GM21390 (cell line): Measurements from ENCODE around the gene FRY.
A peak's percentile ranks its signal among the peaks of the same experiment; 100 is the strongest.

Experiments used
- ATAC-seq: cut with Tn5 transposase; IDR thresholded peaks from one replicate; pipeline ENCODE4 v1.9.1; 2021; ENCODE audit not compliant: unreplicated experiment

The FRY gene

GRCh38 chr13:32298695-32299094, 267.1 kb downstream of the FRY start:
- ATAC-seq: no peak

DNA sequence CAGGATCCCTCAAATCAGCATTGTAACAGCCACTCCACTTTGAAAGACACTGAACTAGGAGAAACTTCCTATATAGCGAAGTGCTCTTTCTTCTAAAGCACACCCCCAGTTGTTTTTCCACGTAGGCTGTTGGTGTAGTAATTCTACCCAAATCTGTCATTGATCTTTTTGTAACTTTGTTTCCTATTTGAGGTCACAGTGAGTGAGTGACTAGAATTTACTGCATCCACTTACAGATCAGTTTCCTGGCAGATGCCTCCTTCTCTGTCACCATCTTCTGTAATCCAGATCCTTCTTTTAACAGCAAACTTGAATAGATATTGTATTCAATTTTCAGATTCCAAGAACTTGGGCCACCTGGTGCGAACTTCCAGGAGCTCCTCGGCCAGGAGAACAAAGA, 268.3 kb downstream of the FRY start:
- no peak for ATAC-seq

DNA sequence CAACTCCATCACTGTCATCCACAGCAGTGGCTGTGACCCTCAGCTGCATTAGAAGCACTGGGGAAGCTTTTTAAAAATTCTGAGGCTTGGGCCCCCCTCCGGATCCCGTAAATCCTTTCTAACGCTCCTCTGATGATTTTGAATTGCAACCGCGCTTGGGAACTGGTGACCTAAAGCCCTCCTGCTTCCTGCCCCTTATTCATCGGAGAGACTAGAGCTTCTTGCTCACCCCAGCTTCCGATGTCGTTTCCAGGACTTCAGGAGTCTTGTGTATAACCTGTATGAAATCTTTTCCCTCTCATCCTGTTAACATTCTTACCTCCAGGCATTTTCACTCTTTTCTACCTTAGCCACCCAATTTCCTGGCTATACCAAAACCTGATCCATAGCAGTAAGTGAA, 268.8 kb downstream of the FRY start:
- ATAC-seq: no peak

GRCh38 chr13:32300920-32301319, 269.3 kb downstream of the FRY start:
- no peak for ATAC-seq

DNA sequence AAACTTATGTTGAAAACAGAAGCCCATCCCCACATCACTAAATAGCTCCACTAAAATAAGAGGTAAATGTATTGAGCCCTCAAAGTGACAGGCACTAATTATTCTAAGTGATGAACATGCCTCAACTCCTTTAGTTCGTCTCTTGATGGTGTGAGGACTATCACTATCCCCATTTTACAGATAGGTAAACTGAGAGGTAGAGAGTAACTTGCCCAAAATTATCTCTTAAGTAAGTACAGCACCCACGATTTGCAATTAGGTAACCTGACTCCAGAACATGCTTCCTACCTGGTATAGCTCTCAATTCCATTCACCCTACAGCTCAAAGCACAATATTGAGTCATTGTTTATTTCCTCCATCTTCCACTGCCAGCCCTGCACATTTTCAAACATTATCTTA, 270.9 kb downstream of the FRY start:
- ATAC-seq: no peak

GRCh38 chr13:32305646-32306045, 274.1 kb downstream of the FRY start:
- ATAC-seq: no peak

DNA sequence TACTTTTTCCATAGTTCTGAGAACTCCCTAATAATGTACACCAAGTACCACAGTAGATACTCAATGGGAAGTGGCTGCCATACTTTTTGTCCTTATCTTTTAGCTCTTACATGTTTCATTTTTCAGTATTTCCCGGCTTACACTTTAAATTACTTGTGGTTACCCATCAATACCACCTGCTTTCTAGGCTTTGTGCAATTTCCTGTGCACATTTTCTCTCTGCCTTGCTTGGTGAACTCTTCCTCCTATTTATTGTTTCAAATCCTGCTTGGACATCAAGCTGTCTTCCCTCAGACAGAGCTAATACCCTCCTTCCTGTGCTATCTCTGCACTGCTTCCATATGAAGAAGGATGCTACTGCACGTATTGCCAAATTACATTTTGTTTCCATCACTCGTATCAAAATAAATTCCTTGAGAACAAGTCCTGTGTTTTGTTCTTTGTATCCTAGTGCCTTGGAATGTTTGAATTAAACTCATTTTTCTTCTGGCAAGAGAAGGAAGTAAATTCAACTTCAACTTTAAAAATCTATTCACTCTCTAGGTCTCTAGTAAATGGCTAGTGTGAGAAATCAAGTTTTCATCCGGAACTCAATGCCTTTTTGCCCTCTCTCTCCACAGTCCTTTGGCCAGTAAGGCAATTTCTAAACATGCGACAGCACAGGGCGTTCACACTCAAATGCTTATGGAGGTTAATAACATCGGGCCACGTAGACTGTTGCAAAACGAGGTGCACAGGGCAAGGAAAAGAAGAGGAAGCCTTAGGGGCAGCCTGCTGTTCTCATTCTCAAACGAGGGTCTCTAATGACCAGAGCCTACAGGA, 277.9 kb downstream of the FRY start:
- peak; percentile 31 for ATAC-seq

- ATAC-seq: peak; percentile 68
These were observed 278.6 kb downstream of the FRY start for GRCh38 chr13:32310134-32310706.

- no peak for ATAC-seq
These were observed 279.8 kb downstream of the FRY start for GRCh38 chr13:32311188-32311897.

DNA sequence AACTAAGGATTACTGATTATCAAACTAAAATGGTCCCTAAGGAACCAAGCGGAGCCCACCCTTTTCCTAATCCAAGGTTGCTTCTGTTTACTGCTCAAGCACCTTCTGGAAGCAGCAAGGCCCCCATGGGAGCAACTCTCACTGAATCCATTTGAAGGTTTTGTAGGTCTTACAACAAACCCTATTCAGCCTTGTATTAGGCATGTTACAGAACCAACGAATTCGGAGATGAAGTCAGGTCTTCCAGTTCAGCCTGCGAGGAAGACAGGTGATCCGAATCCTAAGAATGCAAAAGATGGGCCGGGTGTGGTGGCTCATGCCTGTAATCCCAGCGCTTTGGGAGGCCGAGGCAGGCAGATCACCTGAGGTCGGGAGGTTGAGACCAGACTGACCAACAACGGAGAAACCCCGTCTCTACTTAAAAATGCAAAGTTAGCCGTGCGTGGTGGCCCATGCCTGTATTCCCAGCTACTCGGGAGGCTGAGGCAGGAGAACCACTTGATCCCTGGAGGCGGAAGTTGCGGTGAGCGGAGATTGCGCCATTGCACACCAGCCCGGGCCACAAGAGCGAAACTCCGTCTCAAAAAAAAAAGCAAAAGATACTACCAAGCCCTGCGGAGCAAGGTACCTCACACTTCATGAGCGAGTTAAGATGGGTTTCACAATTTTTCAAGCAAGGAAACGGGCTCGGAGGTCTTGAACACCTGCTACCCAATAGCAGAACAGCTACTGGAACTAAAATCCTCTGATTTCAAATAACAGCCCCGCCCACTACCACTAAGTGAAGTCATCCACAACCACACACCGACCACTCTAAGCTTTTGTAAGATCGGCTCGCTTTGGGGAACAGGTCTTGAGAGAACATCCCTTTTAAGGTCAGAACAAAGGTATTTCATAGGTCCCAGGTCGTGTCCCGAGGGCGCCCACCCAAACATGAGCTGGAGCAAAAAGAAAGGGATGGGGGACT, 283.0 kb downstream of the FRY start:
- ATAC-seq: peak; percentile 13

DNA sequence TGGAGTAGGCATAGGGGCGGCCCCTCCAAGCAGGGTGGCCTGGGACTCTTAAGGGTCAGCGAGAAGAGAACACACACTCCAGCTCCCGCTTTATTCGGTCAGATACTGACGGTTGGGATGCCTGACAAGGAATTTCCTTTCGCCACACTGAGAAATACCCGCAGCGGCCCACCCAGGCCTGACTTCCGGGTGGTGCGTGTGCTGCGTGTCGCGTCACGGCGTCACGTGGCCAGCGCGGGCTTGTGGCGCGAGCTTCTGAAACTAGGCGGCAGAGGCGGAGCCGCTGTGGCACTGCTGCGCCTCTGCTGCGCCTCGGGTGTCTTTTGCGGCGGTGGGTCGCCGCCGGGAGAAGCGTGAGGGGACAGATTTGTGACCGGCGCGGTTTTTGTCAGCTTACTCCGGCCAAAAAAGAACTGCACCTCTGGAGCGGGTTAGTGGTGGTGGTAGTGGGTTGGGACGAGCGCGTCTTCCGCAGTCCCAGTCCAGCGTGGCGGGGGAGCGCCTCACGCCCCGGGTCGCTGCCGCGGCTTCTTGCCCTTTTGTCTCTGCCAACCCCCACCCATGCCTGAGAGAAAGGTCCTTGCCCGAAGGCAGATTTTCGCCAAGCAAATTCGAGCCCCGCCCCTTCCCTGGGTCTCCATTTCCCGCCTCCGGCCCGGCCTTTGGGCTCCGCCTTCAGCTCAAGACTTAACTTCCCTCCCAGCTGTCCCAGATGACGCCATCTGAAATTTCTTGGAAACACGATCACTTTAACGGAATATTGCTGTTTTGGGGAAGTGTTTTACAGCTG, 283.9 kb downstream of the FRY start, which contains the start of the genes BRCA2 and ZAR1L:
TSS of gene BRCA2 (plus strand) at position 271 of the 790 bp plus-strand sequence. CDS start 953 bp downstream, outside the sequence.
TSS of gene ZAR1L (minus strand) at position 126 of the 790 bp plus-strand sequence. CDS start 3,438 bp downstream, outside the sequence.
- ATAC-seq: peak; percentile 94

DNA sequence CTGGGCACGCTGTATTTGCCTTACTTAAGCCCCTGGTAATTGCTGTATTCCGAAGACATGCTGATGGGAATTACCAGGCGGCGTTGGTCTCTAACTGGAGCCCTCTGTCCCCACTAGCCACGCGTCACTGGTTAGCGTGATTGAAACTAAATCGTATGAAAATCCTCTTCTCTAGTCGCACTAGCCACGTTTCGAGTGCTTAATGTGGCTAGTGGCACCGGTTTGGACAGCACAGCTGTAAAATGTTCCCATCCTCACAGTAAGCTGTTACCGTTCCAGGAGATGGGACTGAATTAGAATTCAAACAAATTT, 284.4 kb downstream of the FRY start:
- peak; percentile 56 for ATAC-seq

GRCh38 chr13:32316501-32316900, 284.9 kb downstream of the FRY start:
- no peak for ATAC-seq

DNA sequence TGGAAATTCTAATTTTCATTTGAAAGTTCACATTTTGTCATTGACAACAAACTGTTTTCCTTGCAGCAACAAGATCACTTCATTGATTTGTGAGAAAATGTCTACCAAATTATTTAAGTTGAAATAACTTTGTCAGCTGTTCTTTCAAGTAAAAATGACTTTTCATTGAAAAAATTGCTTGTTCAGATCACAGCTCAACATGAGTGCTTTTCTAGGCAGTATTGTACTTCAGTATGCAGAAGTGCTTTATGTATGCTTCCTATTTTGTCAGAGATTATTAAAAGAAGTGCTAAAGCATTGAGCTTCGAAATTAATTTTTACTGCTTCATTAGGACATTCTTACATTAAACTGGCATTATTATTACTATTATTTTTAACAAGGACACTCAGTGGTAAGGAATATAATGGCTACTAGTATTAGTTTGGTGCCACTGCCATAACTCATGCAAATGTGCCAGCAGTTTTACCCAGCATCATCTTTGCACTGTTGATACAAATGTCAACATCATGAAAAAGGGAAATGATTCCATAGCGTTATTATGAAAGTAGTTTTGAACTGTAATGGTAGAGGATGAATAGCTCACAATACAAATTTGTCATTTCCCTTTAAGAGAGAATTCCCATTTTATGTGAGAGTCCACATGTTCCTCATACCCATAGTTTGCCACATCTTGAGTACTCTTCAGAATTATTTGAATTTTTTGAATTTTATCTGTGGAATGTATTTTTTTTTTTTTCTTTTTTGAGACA, 286.3 kb downstream of the FRY start:
- ATAC-seq: no peak

DNA sequence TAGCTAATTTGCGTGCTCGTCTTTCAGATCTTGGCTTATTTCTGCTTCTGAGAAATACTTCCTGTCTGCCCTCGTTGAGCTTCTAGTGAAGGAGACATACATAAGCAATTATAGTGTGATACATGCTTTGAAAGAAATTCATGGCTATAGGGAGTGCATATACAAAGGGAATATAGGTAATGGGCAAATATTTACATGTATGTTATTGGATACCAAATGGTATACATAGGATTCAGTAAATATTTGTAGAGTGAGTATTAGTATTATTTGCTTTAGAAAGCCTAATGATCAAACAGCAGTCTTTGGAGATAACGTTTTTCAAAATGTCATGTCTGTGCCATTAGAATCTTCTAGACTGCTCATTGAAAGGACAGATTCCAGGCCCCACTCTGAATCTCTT, 289.0 kb downstream of the FRY start:
- no peak for ATAC-seq

DNA sequence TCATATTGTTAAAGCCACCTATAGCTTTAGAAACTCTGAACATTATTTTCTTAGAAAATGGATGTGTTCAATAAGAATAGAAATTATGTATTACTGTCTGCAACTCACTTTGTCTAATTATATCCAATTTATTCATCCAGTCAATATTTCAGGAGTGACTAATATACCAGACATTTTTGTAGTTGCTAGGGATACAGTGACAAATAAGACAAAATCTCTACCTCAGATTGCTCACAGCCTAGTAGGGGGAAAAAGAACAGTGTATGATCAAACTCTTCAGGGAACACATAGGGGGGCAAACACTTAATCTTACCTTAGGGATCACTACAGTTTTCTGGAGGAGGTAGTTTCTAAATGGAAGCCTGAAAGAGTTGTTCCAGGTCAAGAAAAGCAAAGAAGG, 292.3 kb downstream of the FRY start:
- ATAC-seq: no peak

GRCh38 chr13:32330441-32330840, 298.9 kb downstream of the FRY start:
- no peak for ATAC-seq

DNA sequence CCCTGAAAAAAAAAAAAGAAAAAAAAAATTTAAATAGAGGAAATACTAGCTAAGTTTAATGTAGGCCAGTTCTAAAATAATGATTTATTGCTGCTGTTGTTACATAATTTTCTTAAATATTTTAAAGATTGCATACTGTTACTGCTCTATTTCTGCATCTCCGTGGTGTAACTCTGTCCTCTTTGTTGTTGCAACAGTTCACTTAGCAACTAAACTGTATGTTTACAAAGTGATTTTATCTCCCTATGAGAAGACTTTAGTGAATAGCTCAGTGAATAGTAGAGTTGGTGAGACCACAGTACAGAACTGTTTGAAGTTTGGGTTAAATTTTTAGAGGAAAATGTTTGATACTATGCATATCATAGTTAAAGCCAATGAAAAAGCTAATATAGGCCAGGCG, 303.1 kb downstream of the FRY start:
- no peak for ATAC-seq

DNA sequence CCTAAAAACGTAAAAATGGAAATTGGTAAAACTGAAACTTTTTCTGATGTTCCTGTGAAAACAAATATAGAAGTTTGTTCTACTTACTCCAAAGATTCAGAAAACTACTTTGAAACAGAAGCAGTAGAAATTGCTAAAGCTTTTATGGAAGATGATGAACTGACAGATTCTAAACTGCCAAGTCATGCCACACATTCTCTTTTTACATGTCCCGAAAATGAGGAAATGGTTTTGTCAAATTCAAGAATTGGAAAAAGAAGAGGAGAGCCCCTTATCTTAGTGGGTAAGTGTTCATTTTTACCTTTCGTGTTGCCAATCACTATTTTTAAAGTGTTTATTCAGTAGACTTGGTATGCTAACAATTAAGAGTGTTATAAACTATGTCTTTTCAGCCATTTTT, 309.3 kb downstream of the FRY start:
- ATAC-seq: no peak
